ENCODE results near the gene MAPK1. TPM values are rescaled to one million over a fixed set of nuclear protein-coding genes. Genes with fewer than 3 reads are reported as not detected.

The MAPK1 gene
- total RNA-seq, 1 experiment from 2014 or later: 90.3 TPM

GRCh38 chr22:21840236-21840823, 27.1 kb downstream of the MAPK1 start:
- peaks cover 19% of the 10 kb centered on the region; the same call in 1 of the 2 replicates for H3K79me2 ChIP-seq (ENCODE audit: insufficient read depth, low read length)
- H2BK12ac ChIP-seq (ENCODE audit: insufficient read length, low read depth, low read length): no peak overlapping the region
- no peak overlapping the region for H3K56ac ChIP-seq (ENCODE audit: insufficient read length, low read depth, low read length)
- H3K23ac ChIP-seq (ENCODE audit: insufficient read length, low read depth, low read length): no peak overlapping the region
- Mint-ChIP-seq H3K27ac (no peak overlapping the region), H3K4me1 (peaks cover 16 to 27% of the 10 kb centered on the region in 2 experiments), H3K9me3 (no peaks in the 10 kb centered on the region), H3K27me3 (ENCODE audit: low read depth) (no peaks in the 10 kb centered on the region), H3K4me3 (no peak overlapping the region), H3K36me3 (ENCODE audit: insufficient read depth in 1 of 3, low read depth in 3 of 3) (peaks cover 0 to 5% (median 0%) of the 10 kb centered on the region in 3 experiments; a peak in 2 of 7 replicates)
- no peaks in the 10 kb centered on the region; the same call in 1 of the 2 replicates for H3K4me1 ChIP-seq (ENCODE audit: insufficient read depth, low read length)
- no peak overlapping the region for H3K14ac ChIP-seq (ENCODE audit: insufficient read depth, low read length)
- DNase-seq: no peak
- no peak overlapping the region for H3K4me2 ChIP-seq (ENCODE audit: insufficient read depth, insufficient read length, low read length)
- TF ChIP-seq, protein P1, sequence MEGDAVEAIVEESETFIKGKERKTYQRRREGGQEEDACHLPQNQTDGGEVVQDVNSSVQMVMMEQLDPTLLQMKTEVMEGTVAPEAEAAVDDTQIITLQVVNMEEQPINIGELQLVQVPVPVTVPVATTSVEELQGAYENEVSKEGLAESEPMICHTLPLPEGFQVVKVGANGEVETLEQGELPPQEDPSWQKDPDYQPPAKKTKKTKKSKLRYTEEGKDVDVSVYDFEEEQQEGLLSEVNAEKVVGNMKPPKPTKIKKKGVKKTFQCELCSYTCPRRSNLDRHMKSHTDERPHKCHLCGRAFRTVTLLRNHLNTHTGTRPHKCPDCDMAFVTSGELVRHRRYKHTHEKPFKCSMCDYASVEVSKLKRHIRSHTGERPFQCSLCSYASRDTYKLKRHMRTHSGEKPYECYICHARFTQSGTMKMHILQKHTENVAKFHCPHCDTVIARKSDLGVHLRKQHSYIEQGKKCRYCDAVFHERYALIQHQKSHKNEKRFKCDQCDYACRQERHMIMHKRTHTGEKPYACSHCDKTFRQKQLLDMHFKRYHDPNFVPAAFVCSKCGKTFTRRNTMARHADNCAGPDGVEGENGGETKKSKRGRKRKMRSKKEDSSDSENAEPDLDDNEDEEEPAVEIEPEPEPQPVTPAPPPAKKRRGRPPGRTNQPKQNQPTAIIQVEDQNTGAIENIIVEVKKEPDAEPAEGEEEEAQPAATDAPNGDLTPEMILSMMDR (conservative IDR thresholded peaks at IDR 0.05): no peak
- no peak overlapping the region for H3K27ac ChIP-seq (ENCODE audit: insufficient read length, low read depth, low read length)
- H3K27me3 ChIP-seq (ENCODE audit: insufficient read depth, low read length): no peaks in the 10 kb centered on the region
- H3K18ac ChIP-seq (ENCODE audit: insufficient read length, low read depth, low read length): no peak overlapping the region
- no peak overlapping the region for H2BK5ac ChIP-seq (ENCODE audit: insufficient read length, low read length)
- H3K23me2 ChIP-seq (ENCODE audit: insufficient read length, low read depth, low read length, poor library complexity, severe bottlenecking): no peaks in the 10 kb centered on the region
- no peak overlapping the region for H2BK20ac ChIP-seq (ENCODE audit: low read depth, low read length, poor library complexity, severe bottlenecking)
- H3K9me3 ChIP-seq (ENCODE audit: control insufficient read depth, low read depth, low read length): no peaks in the 10 kb centered on the region
- no peak overlapping the region for H2BK15ac ChIP-seq (ENCODE audit: low read depth, low read length)
- no peak overlapping the region for H4K5ac ChIP-seq (ENCODE audit: insufficient read length, low read depth, low read length)
- no peak overlapping the region for H4K91ac ChIP-seq (ENCODE audit: insufficient read length, low read depth, low read length)
- peaks cover 12% of the 10 kb centered on the region for H3K79me1 ChIP-seq (ENCODE audit: insufficient read depth, low read depth, low read length, poor library complexity, severe bottlenecking)
- no peak overlapping the region for H3K4ac ChIP-seq (ENCODE audit: low read depth, low read length)
- H2BK120ac ChIP-seq (ENCODE audit: low read depth, low read length, poor library complexity, severe bottlenecking): no peak overlapping the region
- no peak overlapping the region for H2AFZ ChIP-seq (ENCODE audit: low read length)
- H2AK5ac ChIP-seq (ENCODE audit: insufficient read length, low read length): no peak overlapping the region
- WGBS (ENCODE audit: extremely low coverage, insufficient read length, low lambda C conversion rate): no CpG with 5 or more reads among the region's 8 CpGs
- H4K8ac ChIP-seq (replicated peaks; ENCODE audit: insufficient read length, low read depth, low read length): no peak overlapping the region
- no peaks in the 10 kb centered on the region for H4K20me1 ChIP-seq (ENCODE audit: control insufficient read depth, insufficient read depth, insufficient read length)
- no peak overlapping the region for H3K9ac ChIP-seq (ENCODE audit: extremely low read depth, insufficient read length, low read length)
- no peak overlapping the region for H3T11ph ChIP-seq (ENCODE audit: low read length)

All from H9 (cell line).